Activated CD4-positive, alpha-beta T cell treated with anti-CD3 and anti-CD28 coated beads for 36 hours (primary cell): ENCODE results near the gene ODC1. TPM values are rescaled to one million over a fixed set of nuclear protein-coding genes. Genes with fewer than 3 reads are reported as not detected.
"Not testable (repeated sequence)": the region's sequence is repeated elsewhere in the genome, so short reads cannot be mapped to it uniquely, and the experiment has no call there.

Source experiments
- ATAC-seq: fragments of 200-7000 bp; cut with Tn5 transposase; one replicate; pipeline ENCODE4 v1.10.0; 2021; ENCODE audit warnings: mild to moderate bottlenecking, moderate library complexity
- CTCF ChIA-PET: fragments of 350-600 bp; sonication (Branson Sonifier 250); formaldehyde crosslinking; loops from one replicate; lab custom pipeline; 2021; ENCODE audit warnings: antibody characterized with exemption; lab: Charles Lee
- POLR2A ChIA-PET: fragments of 350-600 bp; sonication (Branson Sonifier 250); formaldehyde crosslinking; loops from one replicate; lab custom pipeline; 2021; ENCODE audit warnings: antibody characterized with exemption, inconsistent platforms; lab: Charles Lee
- DNase-seq: peaks from one replicate; pipeline ENCODE4 v3.0.0-alpha.2; 2020
- H3K27ac Mint-ChIP-seq: one replicate; pipeline ENCODE4 v1.8.0; 2021; ENCODE audit warnings: mixed read lengths
- H3K27me3 Mint-ChIP-seq: one replicate; pipeline ENCODE4 v1.8.0; 2021; ENCODE audit warnings: mixed read lengths
- H3K36me3 Mint-ChIP-seq: one replicate; pipeline ENCODE4 v1.8.0; 2021; ENCODE audit warnings: low read depth, mixed read lengths
- H3K4me1 Mint-ChIP-seq: one replicate; pipeline ENCODE4 v1.8.0; 2021; ENCODE audit warnings: mixed read lengths
- H3K4me3 Mint-ChIP-seq: one replicate; pipeline ENCODE4 v1.8.0; 2021; ENCODE audit warnings: mild to moderate bottlenecking, moderate library complexity, mixed read lengths
- H3K9me3 Mint-ChIP-seq: one replicate; pipeline ENCODE4 v1.8.0; 2021; ENCODE audit warnings: low read depth, mixed read lengths
- intact Hi-C, 2 experiments: fragments of 100-400 bp; cut with DNase I in 1 of 2; cut with micrococcal nuclease in 1 of 2; formaldehyde crosslinking; loops; one replicate each; pipeline versions ENCODE4 v1.14.2 to v1.15.1; 2022 to 2024; cut with DNase I, micrococcal nuclease
- total RNA-seq, 2 experiments: library from RNA; stranded (reverse); gene quantifications; one replicate each; pipeline ENCODE4 v1.2.3, GENCODE V29; 2021

The ODC1 gene
- total RNA-seq, 2 experiments from 2014 or later, result 158 to 170 TPM

DNA sequence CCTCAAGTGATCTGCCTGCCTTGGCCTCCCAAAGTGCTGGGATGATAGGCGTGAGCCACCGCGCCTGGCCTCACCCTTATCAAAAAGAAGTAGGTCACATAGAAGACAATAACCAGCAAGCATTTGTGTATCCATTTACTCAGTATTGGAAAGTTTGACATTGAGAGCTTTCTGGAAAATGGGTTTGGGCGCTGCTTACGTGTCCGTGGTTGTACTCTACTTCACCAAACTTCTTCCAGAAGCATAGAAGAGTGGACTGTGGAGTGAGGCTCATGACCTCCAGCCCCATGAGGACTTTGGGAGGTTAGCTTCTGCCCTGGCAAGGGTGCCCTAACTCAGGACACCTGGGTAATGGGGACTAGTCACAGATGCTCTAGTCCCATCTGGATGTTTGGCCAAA, 3.7 kb upstream of the ODC1 start:
- Mint-ChIP-seq H3K4me1 (peaks cover 22% of the 10 kb centered on the region), H3K36me3 (peaks cover 7% of the 10 kb centered on the region), H3K4me3 (no peak overlapping the region), H3K27me3 (no peaks in the 10 kb centered on the region), H3K9me3 (no peaks in the 10 kb centered on the region), H3K27ac (no peak overlapping the region)
- intact Hi-C loops, result no loop called here
- POLR2A ChIA-PET, result no interaction called here
- CTCF ChIA-PET, result interaction anchor here (0.7 to 2.3 kb wide), 3 partner anchors 8 to 239 kb away, joined by 3 to 10 read pairs (median 4); no protein-coding TSS in a partner anchor
- DNase-seq (no peak), ATAC-seq (no peak)

DNA sequence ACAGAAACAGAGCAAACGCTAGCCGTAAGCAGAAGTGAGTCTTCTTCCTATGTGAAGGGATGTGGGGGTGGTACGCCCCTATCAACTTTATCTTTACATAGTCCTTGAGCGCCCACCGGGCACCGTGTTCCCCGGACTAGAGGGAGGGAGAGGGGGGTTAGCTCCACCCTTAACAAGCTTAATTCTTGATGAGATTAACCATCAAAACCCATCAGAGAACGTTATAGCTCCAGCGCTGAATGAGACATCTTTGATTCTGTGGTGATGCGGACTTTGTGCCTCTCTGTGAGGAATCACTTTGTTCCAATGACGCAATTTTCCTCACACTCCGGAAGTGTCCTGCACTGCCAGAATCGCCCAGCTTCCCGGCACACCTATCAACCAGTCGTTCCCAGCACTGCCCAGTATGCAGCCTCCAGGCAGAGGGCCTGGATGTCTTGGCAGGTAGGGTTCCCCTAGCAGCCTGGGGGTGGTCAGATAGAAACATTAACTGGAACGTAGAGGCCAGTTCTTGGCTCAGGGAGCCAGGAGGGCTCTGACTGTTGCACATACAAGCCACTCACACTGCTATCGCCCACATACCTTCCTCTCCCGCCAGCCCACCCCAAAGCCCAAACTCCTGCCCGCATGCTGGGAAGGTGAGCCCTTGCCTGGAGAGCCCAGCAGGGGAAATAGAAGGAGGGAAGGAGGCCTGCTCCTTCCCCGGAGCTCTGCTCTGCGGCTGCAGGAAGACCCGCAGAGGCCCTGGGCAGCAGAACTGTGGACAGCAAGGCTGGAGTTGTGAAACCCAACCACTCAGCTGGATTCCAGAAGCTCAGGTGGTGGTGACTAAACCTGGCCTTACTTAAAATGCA, 1.9 kb upstream of the ODC1 start:
- Mint-ChIP-seq H3K4me1 (peaks cover 35% of the 10 kb centered on the region), H3K36me3 (peaks cover 18% of the 10 kb centered on the region), H3K9me3 (no peaks in the 10 kb centered on the region), H3K27me3 (no peaks in the 10 kb centered on the region), H3K4me3 (peak overlapping the region; percentile 80), H3K27ac (peak overlapping the region; percentile 95)
- ChIA-PET CTCF (interaction anchor here (0.9 to 2.3 kb wide), 3 partner anchors 15 to 308 kb away, joined by 3 to 10 read pairs (median 5); no protein-coding TSS in a partner anchor), POLR2A (interaction anchor here (0.7 to 1.1 kb wide), 3 partner anchors 43 to 175 kb away, joined by 3 to 5 read pairs (median 4); no protein-coding TSS in a partner anchor)
- DNase-seq, result no peak
- intact Hi-C loops, result loop anchor here (1.0 to 10.0 kb wide), 10 partner anchors 43 to 1768 kb away; partner anchors contain the start of genes ADAM17 (in 1 of the 2), E2F6 (in 1 of the 2), HPCAL1 (in 1 of the 2) and IAH1 (in 1 of the 2)
- no peak for ATAC-seq

DNA sequence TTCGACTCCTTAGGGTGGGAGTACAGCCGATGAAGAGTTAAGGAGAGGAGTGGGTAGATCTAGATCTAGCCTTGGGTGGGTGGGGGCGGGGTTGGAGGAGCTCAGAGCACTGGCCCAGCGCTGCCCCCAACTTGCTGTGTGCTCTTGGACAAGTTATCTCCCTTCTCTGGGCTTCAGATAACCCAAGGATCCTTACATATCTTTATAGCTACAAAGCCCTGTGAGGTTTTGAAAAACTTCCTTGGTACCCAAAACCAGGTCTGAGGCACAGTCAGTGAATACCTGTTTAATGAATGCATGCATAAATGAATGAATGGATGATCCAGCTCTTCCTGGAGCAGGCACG, 1.3 kb upstream of the ODC1 start:
- POLR2A ChIA-PET, result interaction anchor here (1.1 to 2.1 kb wide), 3 partner anchors 10 to 44 kb away, joined by 4 to 9 read pairs (median 9); no protein-coding TSS in a partner anchor
- CTCF ChIA-PET, result interaction anchor here (0.6 to 1.8 kb wide), 5 partner anchors 14 to 323 kb away, joined by 3 to 9 read pairs (median 4); no protein-coding TSS in a partner anchor

GRCh38 chr2:10448576-10449485, 704 bp upstream of the ODC1 start:
- peaks cover 30% of the 10 kb centered on the region for H3K36me3 Mint-ChIP-seq
- ATAC-seq (peak; percentile 69), DNase-seq (peak; percentile 96)
- intact Hi-C loops, result loop anchor here (1.0 to 10.0 kb wide), 22 partner anchors 41 to 1767 kb away; partner anchors contain the start of genes HPCAL1 (in 2 of the 2), ADAM17 (in 1 of the 2), CPSF3 (in 1 of the 2) and E2F6 (in 1 of the 2)
- CTCF ChIA-PET, result interaction anchor here (0.6 to 1.8 kb wide), 8 partner anchors 12 to 328 kb away, joined by 3 to 9 read pairs (median 3); no protein-coding TSS in a partner anchor
- H3K27ac Mint-ChIP-seq, result peak overlapping the region; percentile 95
- POLR2A ChIA-PET, result interaction anchor here (0.6 to 2.1 kb wide), 17 partner anchors 9 to 893 kb away, joined by 3 to 11 read pairs (median 4); partner anchors contain the start of gene ADAM17
- H3K27me3 Mint-ChIP-seq, result no peaks in the 10 kb centered on the region
- H3K4me1 Mint-ChIP-seq, result peaks cover 48% of the 10 kb centered on the region
- no peaks in the 10 kb centered on the region for H3K9me3 Mint-ChIP-seq
- peak overlapping the region; percentile 80 for H3K4me3 Mint-ChIP-seq

More for the DNA sequence above, 1.3 kb upstream of the ODC1 start:
- no peaks in the 10 kb centered on the region for H3K27me3 Mint-ChIP-seq
- intact Hi-C loops, result loop anchor here (1.0 to 10.0 kb wide), 10 partner anchors 42 to 1767 kb away; partner anchors contain the start of genes ADAM17 (in 1 of the 2), E2F6 (in 1 of the 2), HPCAL1 (in 1 of the 2) and IAH1 (in 1 of the 2)
- no peak for DNase-seq
- H3K4me3 Mint-ChIP-seq, result peak overlapping the region; percentile 80
- H3K36me3 Mint-ChIP-seq, result peaks cover 24% of the 10 kb centered on the region
- no peak for ATAC-seq
- H3K9me3 Mint-ChIP-seq, result no peaks in the 10 kb centered on the region
- H3K4me1 Mint-ChIP-seq, result peaks cover 41% of the 10 kb centered on the region
- peak overlapping the region; percentile 95 for H3K27ac Mint-ChIP-seq

- Mint-ChIP-seq H3K9me3 (no peaks in the 10 kb centered on the region), H3K27ac (peak overlapping the region; percentile 92)
- POLR2A ChIA-PET, result interaction anchor here (0.6 to 2.1 kb wide), 11 partner anchors 8 to 695 kb away, joined by 3 to 11 read pairs (median 4); no protein-coding TSS in a partner anchor
Observed at GRCh38 chr2:10447300-10447894, 730 bp downstream of the ODC1 start.

DNA sequence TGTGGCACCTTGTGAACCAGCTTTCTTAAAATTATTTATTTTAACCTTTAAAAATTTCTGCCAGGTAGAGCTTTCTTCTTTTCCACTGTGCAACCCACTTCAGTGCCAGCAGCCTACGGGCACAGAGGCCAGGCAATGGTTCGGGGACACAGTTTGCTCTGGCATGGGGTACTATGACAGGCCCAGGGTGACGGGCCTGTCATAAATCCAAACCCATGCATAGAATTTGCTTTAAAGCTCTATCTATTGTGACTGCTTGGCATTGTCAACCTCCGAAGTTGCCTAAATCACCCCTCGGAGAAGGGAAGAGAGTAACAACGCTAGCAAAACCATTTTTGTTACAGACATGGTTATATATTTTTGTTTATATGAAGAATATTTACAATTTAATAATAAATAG, 1.5 kb downstream of the ODC1 start:
- peaks cover 48% of the 10 kb centered on the region for H3K36me3 Mint-ChIP-seq
- peaks cover 62% of the 10 kb centered on the region for H3K4me1 Mint-ChIP-seq
- CTCF ChIA-PET, result interaction anchor here (0.7 to 2.2 kb wide), 8 partner anchors 11 to 375 kb away, joined by 3 to 12 read pairs (median 3); no protein-coding TSS in a partner anchor
- no peaks in the 10 kb centered on the region for H3K9me3 Mint-ChIP-seq
- peak overlapping the region; percentile 76 for H3K27ac Mint-ChIP-seq
- DNase-seq, result no peak
- POLR2A ChIA-PET, result interaction anchor here (0.6 to 0.8 kb wide), 2 partner anchors 145 to 229 kb away, joined by 4 to 5 read pairs; no protein-coding TSS in a partner anchor
- peak overlapping the region; percentile 85 for H3K4me3 Mint-ChIP-seq
- intact Hi-C loops, result loop anchor here (5.0 to 10.0 kb wide), 7 partner anchors 39 to 1764 kb away; partner anchors contain the start of genes ADAM17 (in 1 of the 2), E2F6 (in 1 of the 2), IAH1 (in 1 of the 2) and ID2 (in 1 of the 2)
- no peak for ATAC-seq
- H3K27me3 Mint-ChIP-seq, result no peaks in the 10 kb centered on the region

More at GRCh38 chr2:10447300-10447894, 730 bp downstream of the ODC1 start:
- ATAC-seq (peak; percentile 20), DNase-seq (peak; percentile 74)
- no peaks in the 10 kb centered on the region for H3K27me3 Mint-ChIP-seq
- CTCF ChIA-PET, result interaction anchor here (0.5 to 2.2 kb wide), 9 partner anchors 12 to 463 kb away, joined by 3 to 12 read pairs (median 4); no protein-coding TSS in a partner anchor
- peaks cover 55% of the 10 kb centered on the region for H3K4me1 Mint-ChIP-seq
- H3K4me3 Mint-ChIP-seq, result peak overlapping the region; percentile 85
- intact Hi-C loops, result loop anchor here (5.0 to 10.0 kb wide), 7 partner anchors 40 to 1765 kb away; partner anchors contain the start of genes ADAM17 (in 1 of the 2), E2F6 (in 1 of the 2), IAH1 (in 1 of the 2) and ID2 (in 1 of the 2)
- peaks cover 41% of the 10 kb centered on the region for H3K36me3 Mint-ChIP-seq

DNA sequence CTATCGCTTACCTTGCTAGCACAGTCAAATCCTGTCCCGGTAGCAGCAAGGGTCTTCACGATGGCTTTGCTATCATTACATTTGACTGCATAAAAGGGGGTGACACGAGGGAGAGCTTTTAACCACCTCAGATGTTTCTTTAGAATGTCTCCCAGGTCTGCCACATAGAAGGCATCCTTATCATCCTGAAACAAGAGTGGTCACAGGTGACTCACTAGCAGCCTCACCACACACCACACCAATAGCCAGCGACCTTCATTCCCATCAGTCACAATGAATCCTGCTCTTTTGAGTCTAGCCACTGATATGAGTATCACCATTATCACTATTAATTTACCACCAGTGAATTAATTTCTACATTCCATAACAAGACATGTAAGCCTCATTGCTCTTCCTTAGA, 3.7 kb downstream of the ODC1 start:
- no peaks in the 10 kb centered on the region for H3K27me3 Mint-ChIP-seq
- peak; percentile 32 for ATAC-seq
- POLR2A ChIA-PET, result interaction anchor here (0.6 to 0.8 kb wide), 3 partner anchors 112 to 395 kb away, joined by 3 read pairs; no protein-coding TSS in a partner anchor
- H3K9me3 Mint-ChIP-seq, result no peaks in the 10 kb centered on the region
- CTCF ChIA-PET, result interaction anchor here (0.7 to 3.2 kb wide), 4 partner anchors 9 to 96 kb away, joined by 3 to 15 read pairs (median 8); no protein-coding TSS in a partner anchor
- intact Hi-C loops, result loop anchor here (1.0 to 10.0 kb wide), 4 partner anchors 112 to 970 kb away; partner anchors contain the start of genes IAH1 (in 1 of the 2) and RRM2 (in 1 of the 2)
- peaks cover 62% of the 10 kb centered on the region for H3K36me3 Mint-ChIP-seq
- peak overlapping the region; percentile 85 for H3K4me3 Mint-ChIP-seq
- DNase-seq, result peak; percentile 81
- H3K27ac Mint-ChIP-seq, result peak overlapping the region; percentile 55
- peaks cover 56% of the 10 kb centered on the region for H3K4me1 Mint-ChIP-seq

DNA sequence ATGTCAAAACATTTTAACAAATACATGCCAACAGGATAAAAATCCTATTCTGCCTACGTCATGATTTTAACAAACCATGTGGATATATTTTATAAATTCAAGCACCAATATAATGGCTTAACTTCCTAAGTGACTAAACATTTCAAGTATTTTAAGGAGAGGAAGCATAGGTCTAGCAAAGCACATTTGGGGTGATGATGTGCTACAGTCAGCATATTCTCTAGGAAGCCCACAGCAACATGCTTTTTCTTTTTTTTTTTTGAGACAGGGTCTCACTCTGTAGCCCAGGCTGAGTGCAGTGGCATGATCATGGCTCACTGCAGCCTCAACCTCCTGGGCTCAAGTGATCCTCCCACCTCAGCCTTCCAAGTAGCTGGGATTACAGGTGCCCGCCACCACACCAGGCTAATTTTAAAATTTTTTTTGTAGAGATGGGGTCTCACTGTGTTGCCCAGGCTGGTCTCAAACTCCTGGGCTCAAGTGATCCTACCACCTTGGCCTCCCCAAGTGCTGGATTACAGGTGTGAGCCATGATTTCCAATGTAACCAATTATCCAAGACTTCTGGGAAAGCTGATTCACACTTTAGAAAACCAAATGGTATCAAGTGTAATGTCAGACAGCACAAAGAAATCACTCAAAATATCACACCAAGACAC, 5.5 kb downstream of the ODC1 start:
- H3K4me1 Mint-ChIP-seq, result peaks cover 53% of the 10 kb centered on the region
- ATAC-seq, H3K27me3 Mint-ChIP-seq, H3K9me3 Mint-ChIP-seq, H3K4me3 Mint-ChIP-seq, DNase-seq: not testable (repeated sequence)
- peak overlapping the region; percentile 94 for H3K27ac Mint-ChIP-seq
- ChIA-PET CTCF (interaction anchor here (1.1 to 3.2 kb wide), 2 partner anchors 8 to 364 kb away, joined by 3 to 15 read pairs; no protein-coding TSS in a partner anchor), POLR2A (interaction anchor here (0.7 kb wide), 2 partner anchors 137 to 185 kb away, joined by 3 to 9 read pairs; no protein-coding TSS in a partner anchor)
- intact Hi-C loops, result loop anchor here in 1 of 2 experiments (10.0 kb wide), 1 partner anchor 968 kb away; the partner anchor contains the start of gene IAH1
- H3K36me3 Mint-ChIP-seq, result peaks cover 71% of the 10 kb centered on the region

- no peaks in the 10 kb centered on the region for H3K27me3 Mint-ChIP-seq
- intact Hi-C loops, result loop anchor here in 1 of 2 experiments (10.0 kb wide), 1 partner anchor 967 kb away; the partner anchor contains the start of gene IAH1
- H3K27ac Mint-ChIP-seq, result peak overlapping the region; percentile 94
- H3K9me3 Mint-ChIP-seq, result no peaks in the 10 kb centered on the region
- DNase-seq, result peak; percentile 71
- ATAC-seq, result peak; percentile 59
- ChIA-PET CTCF (no interaction called here), POLR2A (interaction anchor here (0.6 kb wide), 2 partner anchors 35 to 494 kb away, joined by 4 read pairs; no protein-coding TSS in a partner anchor)
- H3K4me1 Mint-ChIP-seq, result peaks cover 51% of the 10 kb centered on the region
- H3K4me3 Mint-ChIP-seq, result peak overlapping the region; percentile 22
- peaks cover 67% of the 10 kb centered on the region for H3K36me3 Mint-ChIP-seq
Observed at GRCh38 chr2:10441948-10442347, 6.2 kb downstream of the ODC1 start.
